SK-N-SH (cell line): ENCODE results near the gene SARDH. TPM values are rescaled to one million over a fixed set of nuclear protein-coding genes. Genes with fewer than 3 reads are reported as not detected.

Experiments used
- CTCF ChIA-PET: fragments of 300-600, 350-600 bp; formaldehyde crosslinking; extraction: SDS; loops from one replicate; lab custom pipeline; 2021; lab: Yijun Ruan, JAX
- POLR2A ChIA-PET: fragments of 350-600 bp; sonication (Branson Sonifier 250); formaldehyde crosslinking; extraction: SDS; loops from one replicate; lab custom pipeline; 2020; ENCODE audit warnings: antibody characterized with exemption, inconsistent platforms; lab: Yijun Ruan, JAX
- DNase-seq: peaks from one replicate; pipeline ENCODE4 v3.0.0; 2012
- H2AFZ ChIP-seq: fragments of 200-600 bp; sonication (generic); 2 replicates; pipeline ENCODE4 v1.8.1; 2016; ENCODE audit warnings: antibody characterized with exemption, mild to moderate bottlenecking, low read depth
- H3F3A ChIP-seq: fragments of 200-600 bp; sonication (generic); replicated peaks from 2 replicates; pipeline ENCODE3; 2016; ENCODE audit warnings: antibody characterized with exemption, mild to moderate bottlenecking; ENCODE audit not compliant: insufficient read depth
- H3K27ac ChIP-seq, 2 experiments: fragments of 200-500 bp in 1 of 2; fragments of 200-600 bp in 1 of 2; sonication (Bioruptor generic) in 1 of 2; sonication (generic), shearing (Covaris generic) in 1 of 2; 2 replicates each; pipeline versions ENCODE4 v1.5.1 to v1.6.1; 2014 to 2016; ENCODE audit warnings: low read depth in 2 of 2, inconsistent platforms in 1 of 2, low read length in 1 of 2, mild to moderate bottlenecking in 1 of 2, mixed read lengths in 1 of 2
- H3K27me3 ChIP-seq: fragments of 200-600 bp; sonication (generic), shearing (Covaris generic); 2 replicates; pipeline ENCODE4 v1.6.1; 2016; ENCODE audit warnings: mixed run types; ENCODE audit not compliant: insufficient read depth
- H3K36me3 ChIP-seq, 2 experiments: fragments of 200-500 bp in 1 of 2; fragments of 200-600 bp in 1 of 2; sonication (Bioruptor generic) in 1 of 2; sonication (generic) in 1 of 2; replicated peaks in 1 of 2; 2 replicates each; pipeline versions ENCODE3 to v1.5.1; 2014 to 2016; ENCODE audit warnings: low read length in 1 of 2, mild to moderate bottlenecking in 1 of 2; ENCODE audit not compliant: insufficient read depth in 2 of 2, control insufficient read depth in 1 of 2
- H3K4me1 ChIP-seq, 2 experiments: fragments of 200-500 bp in 1 of 2; fragments of 200-600 bp in 1 of 2; sonication (Bioruptor generic) in 1 of 2; sonication (generic), shearing (Covaris generic) in 1 of 2; 2 replicates each; pipeline versions ENCODE4 v1.5.1 to v1.6.1; 2014 to 2016; ENCODE audit warnings: low read depth in 1 of 2, low read length in 1 of 2, mixed run types in 1 of 2; ENCODE audit not compliant: insufficient read depth in 2 of 2, control insufficient read depth in 1 of 2
- H3K4me2 ChIP-seq: fragments of 200-600 bp; sonication (generic), shearing (Covaris generic); 2 replicates; pipeline ENCODE4 v1.6.1; 2017; ENCODE audit warnings: mixed run types
- H3K4me3 ChIP-seq, 2 experiments: fragments of 200-500 bp in 1 of 2; fragments of 200-600 bp in 1 of 2; sonication (Bioruptor generic) in 1 of 2; sonication (generic), shearing (Covaris generic) in 1 of 2; 2 replicates each; pipeline versions ENCODE4 v1.5.1 to v1.8.1; 2014 to 2016; ENCODE audit warnings: low read depth in 2 of 2, inconsistent platforms in 1 of 2, low read length in 1 of 2, mild to moderate bottlenecking in 1 of 2, mixed read lengths in 1 of 2, moderate library complexity in 1 of 2
- H3K79me2 ChIP-seq: fragments of 200-600 bp; sonication (generic); 2 replicates; pipeline ENCODE4 v1.8.1; 2017; ENCODE audit warnings: mild to moderate bottlenecking; ENCODE audit not compliant: insufficient read depth
- H3K9ac ChIP-seq: fragments of 200-600 bp; sonication (generic); 2 replicates; pipeline ENCODE4 v1.6.1; 2017; ENCODE audit warnings: mixed run types
- H3K9me2 ChIP-seq: fragments of 200-600 bp; sonication (generic); 2 replicates; pipeline ENCODE4 v1.6.1; 2017; ENCODE audit warnings: mixed run types
- H3K9me3 ChIP-seq: fragments of 200-600 bp; sonication (generic); 2 replicates; pipeline ENCODE4 v1.6.1; 2017; ENCODE audit warnings: mixed run types, mild to moderate bottlenecking, moderate library complexity
- H4K20me1 ChIP-seq: fragments of 200-600 bp; sonication (generic); 2 replicates; pipeline ENCODE4 v1.6.1; 2017; ENCODE audit warnings: mild to moderate bottlenecking, mixed run types; ENCODE audit not compliant: insufficient read depth
- CHD2 ChIP-seq: fragments of 150-350 bp; IDR thresholded peaks from 2 replicates; pipeline ENCODE4 v1.6.1; 2018; ENCODE audit warnings: low read length; ENCODE audit not compliant: partially characterized antibody
- EP300 ChIP-seq, 2 experiments: IDR thresholded peaks; 2 replicates each; pipeline versions ENCODE4 v1.4.0 to v1.6.1; 2012; ENCODE audit warnings: borderline replicate concordance in 1 of 2, low read depth in 1 of 2, low read length in 1 of 2
- EZH2phosphoT487 ChIP-seq: fragments of 200-600 bp; sonication (generic); IDR thresholded peaks from 2 replicates; pipeline ENCODE4 v1.6.1; 2017; ENCODE audit warnings: low read depth, mixed run types, mild to moderate bottlenecking, antibody characterized with exemption, moderate library complexity, borderline replicate concordance
- FOSL2 ChIP-seq: IDR thresholded peaks from 2 replicates; pipeline ENCODE4 v1.4.0; 2012; ENCODE audit warnings: low read depth, mild to moderate bottlenecking, moderate library complexity, borderline replicate concordance
- FOXM1 ChIP-seq: IDR thresholded peaks from 2 replicates; pipeline ENCODE4 v1.4.0; 2012; ENCODE audit warnings: low read depth, mild to moderate bottlenecking
- GATA2 ChIP-seq: sonication (generic); formaldehyde crosslinking; IDR thresholded peaks from 2 replicates; pipeline ENCODE4 v1.5.0; 2020; ENCODE audit warnings: mild to moderate bottlenecking, missing genetic modification reagents
- MEF2A ChIP-seq: IDR thresholded peaks from 2 replicates; pipeline ENCODE4 v1.4.0; 2012; ENCODE audit warnings: low read depth, borderline replicate concordance
- MXI1 ChIP-seq: IDR thresholded peaks from 2 replicates; pipeline ENCODE4 v1.6.1; 2012; ENCODE audit warnings: mild to moderate bottlenecking, low read depth, low read length, improper control_type of control experiment
- NRF1 ChIP-seq: IDR thresholded peaks from 2 replicates; pipeline ENCODE4 v1.6.1; 2012; ENCODE audit warnings: low read depth, mild to moderate bottlenecking, low read length
- RAD21 ChIP-seq: IDR thresholded peaks from 2 replicates; pipeline ENCODE4 v1.6.1; 2012; ENCODE audit warnings: mild to moderate bottlenecking, low read length
- RFX5 ChIP-seq: IDR thresholded peaks from 2 replicates; pipeline ENCODE4 v1.6.1; 2012; ENCODE audit warnings: mild to moderate bottlenecking, improper control_type of control experiment, low read length
- TAF1 ChIP-seq: IDR thresholded peaks from 2 replicates; pipeline ENCODE4 v1.6.1; 2012; ENCODE audit warnings: low read depth, mild to moderate bottlenecking, low read length, moderate library complexity, borderline replicate concordance
- WGBS: methylation state at CpG from one replicate; pipeline ENCODE4 v1.1.6; 2017; ENCODE audit warnings: low lambda C conversion rate; 5-methylcytosine and 5-hydroxymethylcytosine counted together
- polyA plus RNA-seq, 3 experiments: library from polyadenylated mRNA; depleted of rRNA; stranded (reverse); fragments of >200 nt; gene quantifications; 2 replicates each; pipeline ENCODE4 v1.2.3, GENCODE V29; 2012
- TF ChIP-seq, protein P1 (sequence below): IDR thresholded peaks from 2 replicates; pipeline ENCODE4 v1.4.0; 2012; ENCODE audit warnings: low read depth, borderline replicate concordance
- TF ChIP-seq, protein P2 (sequence below): IDR thresholded peaks from 2 replicates; pipeline ENCODE4 v1.6.1; 2012; ENCODE audit warnings: mild to moderate bottlenecking, low read depth, low read length, moderate library complexity
- TF ChIP-seq, protein P3 (sequence below): fragments of 150-350 bp; IDR thresholded peaks from 2 replicates; pipeline ENCODE4 v1.6.1; 2016; ENCODE audit warnings: mild to moderate bottlenecking, low read depth, low read length

Gene SARDH
- polyA plus RNA-seq, 1 of the 3 experiments (the other 2 are of a cell fraction): 5.9 TPM

DNA sequence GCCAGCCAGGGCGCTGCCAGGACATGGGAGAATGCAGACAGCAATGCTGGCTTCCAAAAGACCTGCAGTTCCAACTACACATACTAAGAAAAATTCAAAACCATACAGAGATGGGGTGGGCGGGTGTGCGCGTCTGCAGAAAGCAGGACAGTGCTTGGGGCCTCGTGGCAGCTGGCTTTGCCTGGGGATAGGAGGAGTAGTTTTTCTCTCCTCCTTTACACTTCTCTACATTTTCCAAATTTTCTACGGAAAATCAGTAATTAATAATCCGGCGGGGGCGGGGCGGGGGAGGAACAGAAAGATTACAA lies 43.6 kb upstream of the SARDH start:
- ChIA-PET CTCF (interaction anchor here (0.6 to 7.9 kb wide), 53 partner anchors 8 to 306 kb away, joined by 3 to 235 read pairs (median 4); partner anchors contain the start of genes BRD3OS and VAV2), POLR2A (interaction anchor here (1.0 kb wide), 1 partner anchor 8 kb away, joined by 3 read pairs; no protein-coding TSS in a partner anchor)
- no peak for DNase-seq
- H3K27ac ChIP-seq: no peak overlapping the region
- H3K4me2 ChIP-seq: no peak overlapping the region
- H4K20me1 ChIP-seq: no peaks in the 10 kb centered on the region
- no peaks in the 10 kb centered on the region for H3K9me3 ChIP-seq
- peaks cover 0 to 23% of the 10 kb centered on the region in 2 experiments; a peak in 1 of 4 replicates for H3K4me1 ChIP-seq
- no peaks in the 10 kb centered on the region for H3K79me2 ChIP-seq
- peaks cover 0 to 47% of the 10 kb centered on the region in 2 experiments for H3K36me3 ChIP-seq
- H3K4me3 ChIP-seq: no peak overlapping the region
- no peak overlapping the region for H3K9ac ChIP-seq
- 89% methylated on average over 10 of the region's 10 CpGs for WGBS
- H2AFZ ChIP-seq: no peak overlapping the region
- no peaks in the 10 kb centered on the region for H3K9me2 ChIP-seq
- TF ChIP-seq EZH2phosphoT487: no peak
- no peak for TF ChIP-seq TAF1
- TF ChIP-seq CHD2: no peak
- TF ChIP-seq RAD21: no peak
- TF ChIP-seq RFX5: no peak
- TF ChIP-seq, protein P1, sequence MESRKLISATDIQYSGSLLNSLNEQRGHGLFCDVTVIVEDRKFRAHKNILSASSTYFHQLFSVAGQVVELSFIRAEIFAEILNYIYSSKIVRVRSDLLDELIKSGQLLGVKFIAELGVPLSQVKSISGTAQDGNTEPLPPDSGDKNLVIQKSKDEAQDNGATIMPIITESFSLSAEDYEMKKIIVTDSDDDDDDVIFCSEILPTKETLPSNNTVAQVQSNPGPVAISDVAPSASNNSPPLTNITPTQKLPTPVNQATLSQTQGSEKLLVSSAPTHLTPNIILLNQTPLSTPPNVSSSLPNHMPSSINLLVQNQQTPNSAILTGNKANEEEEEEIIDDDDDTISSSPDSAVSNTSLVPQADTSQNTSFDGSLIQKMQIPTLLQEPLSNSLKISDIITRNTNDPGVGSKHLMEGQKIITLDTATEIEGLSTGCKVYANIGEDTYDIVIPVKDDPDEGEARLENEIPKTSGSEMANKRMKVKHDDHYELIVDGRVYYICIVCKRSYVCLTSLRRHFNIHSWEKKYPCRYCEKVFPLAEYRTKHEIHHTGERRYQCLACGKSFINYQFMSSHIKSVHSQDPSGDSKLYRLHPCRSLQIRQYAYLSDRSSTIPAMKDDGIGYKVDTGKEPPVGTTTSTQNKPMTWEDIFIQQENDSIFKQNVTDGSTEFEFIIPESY: no peak
- TF ChIP-seq, protein P2, sequence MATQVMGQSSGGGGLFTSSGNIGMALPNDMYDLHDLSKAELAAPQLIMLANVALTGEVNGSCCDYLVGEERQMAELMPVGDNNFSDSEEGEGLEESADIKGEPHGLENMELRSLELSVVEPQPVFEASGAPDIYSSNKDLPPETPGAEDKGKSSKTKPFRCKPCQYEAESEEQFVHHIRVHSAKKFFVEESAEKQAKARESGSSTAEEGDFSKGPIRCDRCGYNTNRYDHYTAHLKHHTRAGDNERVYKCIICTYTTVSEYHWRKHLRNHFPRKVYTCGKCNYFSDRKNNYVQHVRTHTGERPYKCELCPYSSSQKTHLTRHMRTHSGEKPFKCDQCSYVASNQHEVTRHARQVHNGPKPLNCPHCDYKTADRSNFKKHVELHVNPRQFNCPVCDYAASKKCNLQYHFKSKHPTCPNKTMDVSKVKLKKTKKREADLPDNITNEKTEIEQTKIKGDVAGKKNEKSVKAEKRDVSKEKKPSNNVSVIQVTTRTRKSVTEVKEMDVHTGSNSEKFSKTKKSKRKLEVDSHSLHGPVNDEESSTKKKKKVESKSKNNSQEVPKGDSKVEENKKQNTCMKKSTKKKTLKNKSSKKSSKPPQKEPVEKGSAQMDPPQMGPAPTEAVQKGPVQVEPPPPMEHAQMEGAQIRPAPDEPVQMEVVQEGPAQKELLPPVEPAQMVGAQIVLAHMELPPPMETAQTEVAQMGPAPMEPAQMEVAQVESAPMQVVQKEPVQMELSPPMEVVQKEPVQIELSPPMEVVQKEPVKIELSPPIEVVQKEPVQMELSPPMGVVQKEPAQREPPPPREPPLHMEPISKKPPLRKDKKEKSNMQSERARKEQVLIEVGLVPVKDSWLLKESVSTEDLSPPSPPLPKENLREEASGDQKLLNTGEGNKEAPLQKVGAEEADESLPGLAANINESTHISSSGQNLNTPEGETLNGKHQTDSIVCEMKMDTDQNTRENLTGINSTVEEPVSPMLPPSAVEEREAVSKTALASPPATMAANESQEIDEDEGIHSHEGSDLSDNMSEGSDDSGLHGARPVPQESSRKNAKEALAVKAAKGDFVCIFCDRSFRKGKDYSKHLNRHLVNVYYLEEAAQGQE: no peak
- TF ChIP-seq MEF2A: no peak
- no peak for TF ChIP-seq NRF1
- no peak for TF ChIP-seq MXI1
- TF ChIP-seq FOSL2: no peak
- no peak for TF ChIP-seq FOXM1
- TF ChIP-seq EP300 (IDR thresholded peaks at IDR 0.05; ENCODE audit: borderline replicate concordance in 1 of 2, low read depth in 1 of 2, low read length in 1 of 2): no peak
- TF ChIP-seq, protein P3, sequence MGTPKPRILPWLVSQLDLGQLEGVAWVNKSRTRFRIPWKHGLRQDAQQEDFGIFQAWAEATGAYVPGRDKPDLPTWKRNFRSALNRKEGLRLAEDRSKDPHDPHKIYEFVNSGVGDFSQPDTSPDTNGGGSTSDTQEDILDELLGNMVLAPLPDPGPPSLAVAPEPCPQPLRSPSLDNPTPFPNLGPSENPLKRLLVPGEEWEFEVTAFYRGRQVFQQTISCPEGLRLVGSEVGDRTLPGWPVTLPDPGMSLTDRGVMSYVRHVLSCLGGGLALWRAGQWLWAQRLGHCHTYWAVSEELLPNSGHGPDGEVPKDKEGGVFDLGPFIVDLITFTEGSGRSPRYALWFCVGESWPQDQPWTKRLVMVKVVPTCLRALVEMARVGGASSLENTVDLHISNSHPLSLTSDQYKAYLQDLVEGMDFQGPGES: no peak
- TF ChIP-seq GATA2: no peak
- TF ChIP-seq, all 33 proteins: peak for 0
- no peaks in the 10 kb centered on the region for H3K27me3 ChIP-seq
- H3F3A ChIP-seq: peaks cover 4% of the 10 kb centered on the region
